Globus pallidus (tissue), 1 donor: ENCODE measurements around the gene ADAMTSL5.

Source experiments
- DNase-seq: peaks from one replicate; pipeline ENCODE4 v3.0.0-alpha.2; 2015; ENCODE audit warnings: low spot score

Gene ADAMTSL5

GRCh38 chr19:1466018-1466460, 46.8 kb downstream of the ADAMTSL5 start:
- no peak for DNase-seq

GRCh38 chr19:1465191-1466016, 47.4 kb downstream of the ADAMTSL5 start:
- DNase-seq, result no peak

GRCh38 chr19:1461862-1462261, 51.0 kb downstream of the ADAMTSL5 start:
- DNase-seq, result no peak

GRCh38 chr19:1460033-1460995, 52.5 kb downstream of the ADAMTSL5 start:
- DNase-seq, result no peak

GRCh38 chr19:1459479-1459878, 53.3 kb downstream of the ADAMTSL5 start:
- DNase-seq, result no peak

- DNase-seq, result no peak
Observed at GRCh38 chr19:1457892-1458291, 54.9 kb downstream of the ADAMTSL5 start.

GRCh38 chr19:1457031-1457739, 55.6 kb downstream of the ADAMTSL5 start:
- no peak for DNase-seq

- DNase-seq, result no peak
Observed at GRCh38 chr19:1456121-1456900, 56.5 kb downstream of the ADAMTSL5 start.

- DNase-seq, result peak; percentile 54
Observed at GRCh38 chr19:1455336-1456120, 57.3 kb downstream of the ADAMTSL5 start.
